ENCODE results near the gene PMVK.

GRCh38 chr1:154960446-154961136 lies 24.1 kb upstream of the PMVK start:
- TF ChIP-seq CTCF (IDR thresholded peaks at IDR 0.05): no peak
- no peak for TF ChIP-seq POLR2A (IDR thresholded peaks at IDR 0.05)

Data from esophagus squamous epithelium (tissue), 4 donors.